OCI-LY7 (cell line): Measurements from ENCODE around the gene CUL4A. TPM values are rescaled to one million over a fixed set of nuclear protein-coding genes. Genes with fewer than 3 reads are reported as not detected.

Experiments
- BruUV-seq: library from RNA; stranded (reverse); fragments of 400-500 nt; replicated peaks from 2 replicates; lab custom pipeline; 2021; lab: Mats Ljungman, UMichigan
- CTCF ChIA-PET: fragments of 300-600 bp; sonication (Branson Sonifier 250); formaldehyde crosslinking; loops from one replicate; lab custom pipeline; 2022; ENCODE audit warnings: antibody characterized with exemption; ENCODE audit not compliant: unreplicated experiment; lab: Charles Lee
- POLR2A ChIA-PET: fragments of 300-600 bp; sonication (Branson Sonifier 250); formaldehyde crosslinking; loops from one replicate; lab custom pipeline; 2022; ENCODE audit warnings: antibody characterized with exemption; lab: Charles Lee
- DNase-seq: peaks from one replicate; pipeline ENCODE4 v3.0.0-alpha.2; 2015; ENCODE audit warnings: low spot score
- H2AFZ ChIP-seq: fragments of 200-600 bp; sonication (generic), shearing (Covaris generic); 2 replicates; pipeline ENCODE4 v1.6.1; 2014; ENCODE audit warnings: mild to moderate bottlenecking, antibody characterized with exemption, low read length, moderate library complexity
- H3K27ac ChIP-seq: fragments of 200-600 bp; sonication (generic); 2 replicates; pipeline ENCODE4 v1.5.1; 2014; ENCODE audit warnings: mixed run types, low read depth, mild to moderate bottlenecking, moderate library complexity, low read length, inconsistent platforms; ENCODE audit not compliant: poor library complexity, severe bottlenecking
- H3K36me3 ChIP-seq: fragments of 200-600 bp; sonication (generic); 2 replicates; pipeline ENCODE4 v1.6.1; 2014; ENCODE audit warnings: mild to moderate bottlenecking, antibody characterized with exemption, low read length, moderate library complexity, mixed read lengths; ENCODE audit not compliant: insufficient read depth
- H3K4me1 ChIP-seq: fragments of 200-600 bp; sonication (generic); 2 replicates; pipeline ENCODE4 v1.5.1; 2014; ENCODE audit warnings: mild to moderate bottlenecking, low read length; ENCODE audit not compliant: insufficient read depth, poor library complexity, severe bottlenecking
- H3K4me2 ChIP-seq: fragments of 200-600 bp; sonication (generic); 2 replicates; pipeline ENCODE4 v1.6.1; 2014; ENCODE audit warnings: mild to moderate bottlenecking, low read length
- H3K4me3 ChIP-seq: fragments of 200-600 bp; sonication (generic); 2 replicates; pipeline ENCODE4 v1.5.1; 2014; ENCODE audit warnings: mild to moderate bottlenecking, low read depth, low read length; ENCODE audit not compliant: poor library complexity, severe bottlenecking
- H3K79me2 ChIP-seq: fragments of 200-600 bp; sonication (generic); 2 replicates; pipeline ENCODE4 v1.6.1; 2016; ENCODE audit warnings: low read depth, mild to moderate bottlenecking, low read length, moderate library complexity, mixed read lengths; ENCODE audit not compliant: insufficient read depth
- H3K9me2 ChIP-seq: fragments of 200-600 bp; sonication (generic); 2 replicates; pipeline ENCODE4 v1.6.1; 2016; ENCODE audit warnings: mild to moderate bottlenecking, low read length, mixed read lengths; ENCODE audit not compliant: insufficient read depth
- H3K9me3 ChIP-seq: fragments of 200-600 bp; sonication (generic); 2 replicates; pipeline ENCODE4 v1.6.1; 2014; ENCODE audit warnings: mild to moderate bottlenecking, mixed run types, low read length, mixed read lengths
- H4K20me1 ChIP-seq: fragments of 200-600 bp; sonication (generic); 2 replicates; pipeline ENCODE4 v1.6.1; 2014; ENCODE audit warnings: mild to moderate bottlenecking, antibody characterized with exemption, low read length, moderate library complexity, mixed read lengths; ENCODE audit not compliant: insufficient read depth
- CTCF ChIP-seq: fragments of 200-600 bp; sonication (generic); conservative IDR thresholded peaks from 2 replicates; pipeline ENCODE4 v1.5.1; 2014; ENCODE audit warnings: mild to moderate bottlenecking, antibody characterized with exemption, low read length, moderate library complexity, mixed read lengths
- EZH2phosphoT487 ChIP-seq: fragments of 200-600 bp; sonication (generic); IDR thresholded peaks from 2 replicates; pipeline ENCODE4 v1.6.1; 2018; ENCODE audit warnings: low read depth, borderline replicate concordance, mild to moderate bottlenecking, mixed run types, antibody characterized with exemption, low read length, moderate library complexity, mixed read lengths
- intact Hi-C: fragments of 100-400 bp; cut with micrococcal nuclease; formaldehyde crosslinking; loops from one replicate; pipeline ENCODE4 v1.10.0; 2022; ENCODE audit not compliant: unreplicated experiment
- total RNA-seq, 2 experiments: library from RNA; depleted of rRNA in 1 of 2; stranded (reverse); fragments of >200 nt in 1 of 2; shearing (Covaris generic) in 1 of 2; gene quantifications; 2 replicates each; pipeline ENCODE4 v1.2.3, GENCODE V29; 2014 to 2022

Gene CUL4A
- total RNA-seq, 2 experiments from 2014 or later, result 46.6 to 49.8 TPM

GRCh38 chr13:113176822-113177221 lies 32.6 kb upstream of the CUL4A start:
- no peak for TF ChIP-seq CTCF
- no peak for TF ChIP-seq EZH2phosphoT487
- DNase-seq, result no peak
- no peaks in the 10 kb centered on the region for H3K9me3 ChIP-seq
- H3K9me2 ChIP-seq, result no peaks in the 10 kb centered on the region
- CTCF ChIA-PET, result no interaction called here
- H3K4me2 ChIP-seq, result no peak overlapping the region
- no peak overlapping the region for H3K4me3 ChIP-seq
- peaks cover 53% of the 10 kb centered on the region for H3K36me3 ChIP-seq
- no peak overlapping the region for H2AFZ ChIP-seq
- H3K27ac ChIP-seq, result no peak overlapping the region
- H3K4me1 ChIP-seq, result no peaks in the 10 kb centered on the region
- BruUV-seq, result no TSS peak
- intact Hi-C loops, result no loop called here
- H3K79me2 ChIP-seq, result no peaks in the 10 kb centered on the region
- H4K20me1 ChIP-seq, result no peaks in the 10 kb centered on the region
- POLR2A ChIA-PET, result no interaction called here

- CTCF ChIA-PET, result no interaction called here
- BruUV-seq, result no TSS peak
- no peaks in the 10 kb centered on the region for H3K4me1 ChIP-seq
- TF ChIP-seq EZH2phosphoT487 (no peak), CTCF (no peak)
- no peaks in the 10 kb centered on the region for H3K9me2 ChIP-seq
- DNase-seq, result no peak
- H3K4me3 ChIP-seq, result no peak overlapping the region
- POLR2A ChIA-PET, result no interaction called here
- H2AFZ ChIP-seq, result no peak overlapping the region
- H3K36me3 ChIP-seq, result peaks cover 56% of the 10 kb centered on the region
- intact Hi-C loops, result no loop called here
- H3K79me2 ChIP-seq, result no peaks in the 10 kb centered on the region
- H3K27ac ChIP-seq, result no peak overlapping the region
- no peaks in the 10 kb centered on the region for H3K9me3 ChIP-seq
- no peaks in the 10 kb centered on the region for H4K20me1 ChIP-seq
- no peak overlapping the region for H3K4me2 ChIP-seq
Measured at GRCh38 chr13:113178070-113178895, 31.1 kb upstream of the CUL4A start.

- no peaks in the 10 kb centered on the region for H3K9me2 ChIP-seq
- H3K4me2 ChIP-seq, result no peak overlapping the region
- H4K20me1 ChIP-seq, result no peaks in the 10 kb centered on the region
- H3K79me2 ChIP-seq, result no peaks in the 10 kb centered on the region
- peaks cover 61% of the 10 kb centered on the region for H3K36me3 ChIP-seq
- no peaks in the 10 kb centered on the region for H3K9me3 ChIP-seq
- H3K4me3 ChIP-seq, result no peak overlapping the region
- DNase-seq, result no peak
- POLR2A ChIA-PET, result no interaction called here
- no peaks in the 10 kb centered on the region for H3K4me1 ChIP-seq
- no peak overlapping the region for H3K27ac ChIP-seq
- intact Hi-C loops, result no loop called here
- no peak for TF ChIP-seq CTCF
- TF ChIP-seq EZH2phosphoT487, result no peak
- no peak overlapping the region for H2AFZ ChIP-seq
- no TSS peak for BruUV-seq
- CTCF ChIA-PET, result no interaction called here
Measured at GRCh38 chr13:113178896-113179167, 30.6 kb upstream of the CUL4A start.
